GM21423 (cell line): ENCODE measurements around the gene FAM20C.

Source experiments
- ATAC-seq: cut with Tn5 transposase; IDR thresholded peaks from one replicate; pipeline ENCODE4 v1.9.1; 2021; ENCODE audit warnings: mild to moderate bottlenecking, moderate library complexity; ENCODE audit not compliant: unreplicated experiment

The FAM20C gene

DNA sequence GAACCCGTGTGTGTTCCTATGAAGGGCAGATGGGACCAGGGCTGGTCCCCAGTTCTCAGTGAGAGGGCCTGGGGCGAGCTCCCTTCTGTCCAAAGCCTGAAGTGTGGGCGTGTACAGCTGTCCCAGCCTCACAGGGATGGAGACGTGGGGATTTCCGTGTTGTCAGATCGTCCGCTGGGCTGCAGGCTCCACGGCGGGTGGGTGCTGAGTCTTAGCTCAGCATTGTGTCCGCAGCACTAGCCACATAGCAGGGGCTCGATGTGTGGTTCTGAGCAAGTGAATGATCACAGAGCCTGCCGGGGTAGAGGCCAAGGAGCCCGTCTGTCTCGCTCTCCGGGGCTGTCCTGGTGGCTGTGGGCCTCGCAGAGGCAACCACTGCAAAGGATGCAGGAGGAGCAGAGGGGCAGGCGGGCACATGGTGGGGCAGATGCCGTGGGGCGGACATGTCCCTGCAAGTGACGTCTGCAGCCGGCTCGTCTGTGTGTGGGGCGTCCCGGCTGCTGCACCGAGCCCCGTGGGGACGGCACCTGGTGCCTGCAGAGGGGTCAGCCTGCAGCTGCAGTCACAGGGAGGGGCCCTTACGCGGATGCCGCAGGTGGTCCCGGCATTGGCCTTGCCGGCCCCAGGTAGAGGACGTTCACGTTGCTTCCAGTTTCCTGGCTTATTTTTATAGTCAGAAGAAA lies 30.9 kb downstream of the FAM20C start:
- no peak for ATAC-seq

DNA sequence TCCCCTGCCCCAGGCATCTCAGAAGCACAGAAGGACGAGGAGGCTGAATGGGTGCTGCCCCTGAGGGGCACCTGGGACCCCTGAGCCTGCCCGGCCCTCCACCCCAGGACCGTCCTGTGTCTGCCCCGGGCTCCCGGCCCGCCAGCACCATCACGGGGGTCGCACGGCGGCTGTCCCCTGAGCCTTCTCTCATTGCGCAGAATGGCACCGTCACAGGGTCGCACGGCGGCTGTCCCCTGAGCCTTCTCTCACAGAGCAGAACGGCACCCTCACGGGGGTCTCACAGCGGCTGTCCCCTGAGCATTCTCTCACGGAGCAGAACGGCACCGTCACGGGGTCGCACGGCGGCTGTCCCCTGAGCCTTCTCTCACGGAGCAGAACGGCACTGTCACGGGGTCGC lies 31.5 kb downstream of the FAM20C start:
- ATAC-seq: no peak

GRCh38 chr7:226281-226895 lies 34.0 kb downstream of the FAM20C start:
- no peak for ATAC-seq

- no peak for ATAC-seq
These were observed 35.6 kb downstream of the FAM20C start for GRCh38 chr7:227926-228325.

GRCh38 chr7:228610-229009 lies 36.2 kb downstream of the FAM20C start:
- no peak for ATAC-seq

GRCh38 chr7:229184-229964 lies 37.0 kb downstream of the FAM20C start:
- ATAC-seq: no peak

GRCh38 chr7:230274-230673 lies 37.9 kb downstream of the FAM20C start:
- no peak for ATAC-seq

- ATAC-seq: no peak
These were observed 38.9 kb downstream of the FAM20C start for GRCh38 chr7:231030-231857.

DNA sequence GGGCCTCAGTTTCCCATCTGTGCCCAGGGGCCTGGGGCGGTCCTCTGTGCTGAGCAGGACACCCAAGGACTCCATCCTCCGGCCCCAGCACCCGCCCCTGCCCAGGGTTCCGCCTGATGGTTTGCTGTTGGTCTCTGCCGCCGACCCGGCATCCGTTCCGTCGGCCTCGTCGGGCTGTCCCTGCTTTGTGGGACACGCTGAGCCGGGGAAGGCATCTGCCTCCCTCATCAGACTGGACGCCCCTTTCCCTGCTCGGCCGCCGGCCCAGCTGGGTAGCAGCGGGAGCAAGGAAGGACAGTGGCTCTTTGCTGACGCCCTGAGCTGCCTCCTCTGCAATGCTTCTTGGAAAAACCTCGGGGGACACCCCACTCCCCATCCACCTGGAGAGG lies 39.5 kb downstream of the FAM20C start:
- ATAC-seq: no peak

DNA sequence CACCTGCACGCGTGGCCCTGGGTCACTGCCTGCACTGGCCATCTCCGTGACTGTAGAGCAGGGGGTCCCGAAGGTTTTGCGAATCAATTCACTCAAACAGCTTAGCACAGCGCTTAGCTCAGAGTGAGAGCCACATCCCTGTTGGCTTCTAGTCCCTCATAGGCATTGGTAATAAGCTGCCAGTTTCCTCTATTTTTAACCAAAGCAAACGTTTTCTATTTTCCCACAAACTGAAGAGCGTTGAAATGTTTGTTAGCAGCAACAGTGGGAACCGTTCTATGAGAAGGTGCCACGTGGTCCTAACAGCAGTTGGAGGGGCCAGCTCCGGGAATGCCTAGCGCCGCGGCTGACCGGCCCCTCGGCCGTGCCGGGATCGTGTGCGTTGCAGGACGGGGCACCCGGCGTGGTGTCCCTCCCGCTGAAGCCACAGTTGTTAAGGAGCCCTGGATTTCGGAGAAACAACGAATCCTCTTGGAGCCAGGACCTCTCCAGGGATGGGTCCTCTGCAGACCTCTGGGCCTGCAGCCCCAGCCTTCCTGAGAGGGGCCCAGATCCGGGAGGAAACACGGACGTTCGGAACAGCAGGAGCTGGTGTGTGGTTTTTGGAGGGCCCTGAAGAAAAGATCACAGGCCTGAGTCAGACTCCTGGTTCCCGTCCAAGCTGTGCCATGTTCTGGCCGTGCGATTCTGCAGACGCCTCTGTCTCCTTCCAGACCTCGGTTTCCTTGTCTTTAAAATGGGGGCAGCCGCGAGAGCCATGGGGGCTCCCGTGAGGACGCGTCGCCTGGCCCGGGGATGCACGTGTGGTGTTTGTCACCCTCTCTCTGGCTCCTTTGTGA lies 40.3 kb downstream of the FAM20C start:
- no peak for ATAC-seq

DNA sequence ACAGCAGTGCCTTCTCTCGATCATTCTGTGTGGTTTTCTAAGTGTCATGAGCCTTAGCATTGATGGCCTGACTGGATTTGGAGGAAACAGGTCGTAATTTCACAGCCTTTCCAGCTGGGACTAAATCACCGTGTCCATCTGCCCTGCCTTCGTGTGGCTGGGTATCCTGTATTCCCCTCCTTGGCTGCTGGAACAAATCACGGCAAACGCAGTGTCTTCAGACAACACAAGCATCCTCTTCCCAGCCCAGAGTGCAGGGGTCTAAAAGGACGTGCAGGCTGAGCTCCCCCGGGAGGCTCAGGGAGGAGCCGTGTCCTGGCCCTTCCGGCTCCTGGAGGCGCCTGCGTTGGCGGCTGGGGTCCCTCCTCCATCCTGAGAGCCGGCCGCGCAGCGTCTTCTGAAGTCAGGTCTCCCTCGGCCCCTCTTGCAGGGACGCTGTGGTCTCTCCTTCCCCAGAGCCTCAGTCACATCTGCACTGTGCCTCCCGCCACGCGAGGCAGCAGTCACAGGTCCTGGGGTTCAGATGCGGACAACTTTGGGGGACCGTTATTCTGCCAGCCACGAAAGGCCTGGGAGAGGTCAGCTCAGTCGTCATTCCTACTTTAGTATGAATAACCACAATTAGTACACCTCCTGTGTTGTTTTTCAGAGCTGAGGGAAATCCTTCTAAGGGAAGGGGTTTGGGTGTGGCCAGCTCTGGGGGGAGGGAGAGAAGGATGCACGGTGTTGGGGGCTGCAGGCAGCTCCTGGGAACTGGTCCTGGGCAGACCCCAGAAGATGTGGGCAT lies 41.1 kb downstream of the FAM20C start:
- ATAC-seq: no peak

GRCh38 chr7:234051-234707 lies 41.8 kb downstream of the FAM20C start:
- ATAC-seq: no peak

- ATAC-seq: no peak
These were observed 42.6 kb downstream of the FAM20C start for GRCh38 chr7:234708-235553.

GRCh38 chr7:235576-236395 lies 43.4 kb downstream of the FAM20C start:
- ATAC-seq: no peak

DNA sequence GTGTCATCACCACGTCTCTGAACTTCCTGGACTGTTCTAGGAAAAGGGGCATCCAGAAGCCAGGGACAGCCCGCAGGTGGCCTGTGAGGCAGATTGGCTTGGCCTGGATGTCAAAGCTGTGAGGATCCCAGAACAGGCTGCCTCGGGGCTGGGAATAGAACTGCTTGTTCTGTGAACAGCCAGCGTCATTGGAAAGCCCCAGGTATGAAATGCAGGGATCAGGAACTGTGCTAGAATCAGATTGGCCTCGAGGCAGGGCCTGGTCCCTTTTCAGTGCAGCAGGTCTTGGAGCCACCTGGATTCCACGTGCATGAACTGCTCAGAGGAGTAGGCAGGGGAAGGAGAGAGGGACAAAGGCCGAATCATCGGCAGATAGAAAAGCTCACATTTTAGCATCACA lies 44.6 kb downstream of the FAM20C start:
- no peak for ATAC-seq

- no peak for ATAC-seq
These were observed 45.0 kb downstream of the FAM20C start for GRCh38 chr7:237385-237784.

- ATAC-seq: no peak
These were observed 47.8 kb downstream of the FAM20C start for GRCh38 chr7:240146-240676.
